K562 (cell line): ENCODE data around the gene ANKRD11. TPM values are rescaled to one million over a fixed set of nuclear protein-coding genes. Genes with fewer than 3 reads are reported as not detected.

ENCODE experiments used
- CAMTA2 ChIP-seq: fragments of 250-450 bp; sonication (Bioruptor Pico); conservative IDR thresholded peaks from 2 replicates; pipeline ENCODE4 v1.5.1; 2022
- CEBPG ChIP-seq, 3 experiments: fragments of 200-800 bp in 1 of 3; sonication (Bioruptor generic) in 1 of 3; sonication (generic) in 1 of 3; formaldehyde crosslinking in 1 of 3; IDR thresholded peaks in 2 of 3; conservative IDR thresholded peaks in 1 of 3; 2 replicates each; pipeline versions ENCODE4 v1.6.1 to v1.8.0; 2016 to 2022; ENCODE audit warnings: missing compliant biosample characterization in 2 of 3, missing genetic modification characterization in 2 of 3, mild to moderate bottlenecking in 1 of 3, missing genetic modification reagents in 1 of 3
- MTA2 ChIP-seq: fragments of 450-650 bp; IDR thresholded peaks from 2 replicates; pipeline ENCODE4 v1.6.1; 2016; ENCODE audit warnings: low read depth
- MYNN ChIP-seq, 2 experiments: sonication (generic); formaldehyde crosslinking in 1 of 2; IDR thresholded peaks; 2 replicates each; pipeline versions ENCODE4 v1.5.0 to v1.6.1; 2016 to 2020; ENCODE audit warnings: antibody characterized with exemption in 1 of 2, missing genetic modification reagents in 1 of 2
- PHB ChIP-seq: fragments of 250-450 bp; sonication (Bioruptor Pico); IDR thresholded peaks from 2 replicates; pipeline ENCODE4 v1.5.0; 2021
- RBBP5 ChIP-seq: fragments of 200-600 bp; sonication (generic); IDR thresholded peaks from 2 replicates; pipeline ENCODE4 v1.6.1; 2012; ENCODE audit warnings: borderline replicate concordance, mild to moderate bottlenecking, low read length, control low read depth, inconsistent platforms; ENCODE audit not compliant: insufficient read depth, poor library complexity, severe bottlenecking
- SIRT6 ChIP-seq: IDR thresholded peaks from one replicate; pipeline ENCODE4 v1.6.1; 2012; ENCODE audit warnings: low read depth, mild to moderate bottlenecking, control low read depth, inconsistent platforms, low read length, moderate library complexity
- polyA plus RNA-seq, 8 experiments: library from polyadenylated mRNA; depleted of rRNA in 4 of 8; stranded (reverse) in 5 of 8; unstranded in 3 of 8; fragments of >200 nt; fragmentation: Nextera tagmentation in 2 of 8; fragmentation: Illumina TruSeq in 1 of 8; extraction: Ambion mirVana in 2 of 8; extraction: Trizol in 1 of 8; gene quantifications; 2 replicates each; pipeline versions ENCODE4 v1.2.1 to v1.2.3, GENCODE V29; 2011 to 2014; ENCODE audit warnings: inconsistent platforms in 1 of 8, missing spikeins in 1 of 8
- total RNA-seq, 7 experiments: library from RNA; depleted of rRNA in 6 of 7; stranded (reverse); fragments of >200 nt in 6 of 7; fragmentation: Illumina TruSeq in 2 of 7; extraction: Trizol in 2 of 7; gene quantifications; 2 replicates each; pipeline versions ENCODE4 v1.2.1 to v1.2.3, GENCODE V29; 2011 to 2021; ENCODE audit warnings: low replicate concordance in 1 of 7
- TF ChIP-seq, protein P1 (sequence below), 2 experiments: fragments of 200-800 bp in 1 of 2; sonication (Bioruptor generic) in 1 of 2; sonication (generic) in 1 of 2; formaldehyde crosslinking in 1 of 2; IDR thresholded peaks in 1 of 2; conservative IDR thresholded peaks in 1 of 2; 2 replicates each; pipeline versions ENCODE4 v1.5.0 to v1.6.1; 2016 to 2020; ENCODE audit warnings: missing compliant biosample characterization in 1 of 2, missing genetic modification characterization in 1 of 2, missing genetic modification reagents in 1 of 2
- TF ChIP-seq, protein P2 (sequence below), 2 experiments: IDR thresholded peaks; 2 replicates each; pipeline ENCODE4 v1.6.1; 2011; ENCODE audit warnings: borderline replicate concordance in 1 of 2, control low read depth in 1 of 2, low read depth in 1 of 2, low read length in 1 of 2, mild to moderate bottlenecking in 1 of 2, mixed read lengths in 1 of 2, moderate library complexity in 1 of 2; ENCODE audit not compliant: insufficient read depth in 1 of 2, insufficient read length in 1 of 2, poor library complexity in 1 of 2, severe bottlenecking in 1 of 2; ENCODE audit errors: extremely low read depth in 1 of 2
- TF ChIP-seq, protein P3 (sequence below): fragments of 250-450 bp; sonication (Bioruptor Pico); IDR thresholded peaks from 2 replicates; pipeline ENCODE4 v1.8.0; 2022; ENCODE audit warnings: moderate library complexity, mild to moderate bottlenecking, inconsistent platforms
- TF ChIP-seq, protein P4 (sequence below): fragments of 200-800 bp; sonication (Bioruptor generic); IDR thresholded peaks from 2 replicates; pipeline ENCODE4 v1.6.1; 2017; ENCODE audit warnings: missing genetic modification characterization, missing compliant biosample characterization
- TF ChIP-seq, protein P5 (sequence below): sonication (generic); formaldehyde crosslinking; IDR thresholded peaks from 2 replicates; pipeline ENCODE4 v1.8.0; 2023; ENCODE audit warnings: mild to moderate bottlenecking, missing genetic modification reagents
- TF ChIP-seq, protein P6 (sequence below), 2 experiments: fragments of 450-650 bp; IDR thresholded peaks; 2 replicates each; pipeline ENCODE4 v1.6.1; 2018; ENCODE audit warnings: mild to moderate bottlenecking in 2 of 2, low read depth in 1 of 2; ENCODE audit not compliant: partially characterized antibody in 2 of 2

Gene ANKRD11
- total and polyA plus RNA-seq, 9 of the 15 experiments (the other 6 are each of a cell fraction or from before 2014, with no cell fraction given) = 4.7 to 126 (median 31.7) TPM

DNA sequence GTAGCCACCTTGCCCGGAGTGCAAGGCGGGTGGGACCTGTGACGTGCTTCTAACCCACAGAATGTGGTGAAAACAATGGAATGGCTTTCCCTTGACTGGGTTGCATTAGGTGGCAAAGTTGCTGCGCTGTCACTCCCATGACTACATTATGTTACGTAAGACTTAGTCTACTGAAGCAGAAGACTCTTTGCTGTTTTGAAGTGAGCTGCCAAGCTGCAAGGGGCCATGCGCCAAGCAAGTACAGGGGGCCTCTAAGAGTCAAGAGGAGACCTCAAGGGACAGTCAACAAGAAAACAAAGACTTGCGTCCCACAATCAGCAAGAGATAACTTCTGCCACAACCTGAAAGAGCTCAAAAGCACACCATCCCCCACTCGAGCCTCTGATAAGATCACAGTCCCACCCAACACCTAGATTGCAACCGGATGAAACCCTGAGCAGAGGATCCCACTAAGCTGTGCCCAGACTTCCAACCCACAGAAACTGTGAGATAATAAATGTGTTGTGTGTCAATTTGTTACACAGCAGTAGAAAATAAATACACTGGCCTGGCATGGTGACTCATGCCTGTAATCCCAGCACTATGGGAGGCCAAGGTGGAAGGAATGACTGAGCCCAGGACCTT lies 16.5 kb downstream of the ANKRD11 start (continued):
- TF ChIP-seq, protein P1, sequence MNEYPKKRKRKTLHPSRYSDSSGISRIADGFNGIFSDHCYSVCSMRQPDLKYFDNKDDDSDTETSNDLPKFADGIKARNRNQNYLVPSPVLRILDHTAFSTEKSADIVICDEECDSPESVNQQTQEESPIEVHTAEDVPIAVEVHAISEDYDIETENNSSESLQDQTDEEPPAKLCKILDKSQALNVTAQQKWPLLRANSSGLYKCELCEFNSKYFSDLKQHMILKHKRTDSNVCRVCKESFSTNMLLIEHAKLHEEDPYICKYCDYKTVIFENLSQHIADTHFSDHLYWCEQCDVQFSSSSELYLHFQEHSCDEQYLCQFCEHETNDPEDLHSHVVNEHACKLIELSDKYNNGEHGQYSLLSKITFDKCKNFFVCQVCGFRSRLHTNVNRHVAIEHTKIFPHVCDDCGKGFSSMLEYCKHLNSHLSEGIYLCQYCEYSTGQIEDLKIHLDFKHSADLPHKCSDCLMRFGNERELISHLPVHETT (CRISPR knock-in tag; conservative IDR thresholded peaks at IDR 0.05 in 1 of 2, IDR thresholded peaks at IDR 0.05 in 1 of 2) = no peak
- TF ChIP-seq SIRT6 = no peak
- TF ChIP-seq, protein P2, sequence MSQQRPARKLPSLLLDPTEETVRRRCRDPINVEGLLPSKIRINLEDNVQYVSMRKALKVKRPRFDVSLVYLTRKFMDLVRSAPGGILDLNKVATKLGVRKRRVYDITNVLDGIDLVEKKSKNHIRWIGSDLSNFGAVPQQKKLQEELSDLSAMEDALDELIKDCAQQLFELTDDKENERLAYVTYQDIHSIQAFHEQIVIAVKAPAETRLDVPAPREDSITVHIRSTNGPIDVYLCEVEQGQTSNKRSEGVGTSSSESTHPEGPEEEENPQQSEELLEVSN (IDR thresholded peaks at IDR 0.05; ENCODE audit: borderline replicate concordance in 1 of 2, extremely low read depth in 1 of 2, insufficient read depth in 1 of 2, insufficient read length in 1 of 2, low read depth in 1 of 2, low read length in 1 of 2, poor library complexity in 1 of 2, severe bottlenecking in 1 of 2) = no peak
- TF ChIP-seq, protein P3, sequence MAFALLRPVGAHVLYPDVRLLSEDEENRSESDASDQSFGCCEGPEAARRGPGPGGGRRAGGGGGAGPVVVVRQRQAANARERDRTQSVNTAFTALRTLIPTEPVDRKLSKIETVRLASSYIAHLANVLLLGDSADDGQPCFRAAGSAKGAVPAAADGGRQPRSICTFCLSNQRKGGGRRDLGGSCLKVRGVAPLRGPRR (CRISPR knock-in tag) = no peak
- TF ChIP-seq MTA2 = no peak
- no peak for TF ChIP-seq CAMTA2 (CRISPR knock-in tag)
- no peak for TF ChIP-seq MYNN (IDR thresholded peaks at IDR 0.05)
- TF ChIP-seq MYNN (CRISPR knock-in tag; IDR thresholded peaks at IDR 0.05) = no peak
- no peak; the same call in 1 of the 2 replicates for TF ChIP-seq CEBPG (CRISPR knock-in tag; IDR thresholded peaks at IDR 0.05)
- TF ChIP-seq CEBPG (tag; conservative IDR thresholded peaks at IDR 0.05 in 1 of 2, IDR thresholded peaks at IDR 0.05 in 1 of 2) = peak; percentile 77 to 81
- TF ChIP-seq RBBP5 = no peak
- TF ChIP-seq, protein P4, sequence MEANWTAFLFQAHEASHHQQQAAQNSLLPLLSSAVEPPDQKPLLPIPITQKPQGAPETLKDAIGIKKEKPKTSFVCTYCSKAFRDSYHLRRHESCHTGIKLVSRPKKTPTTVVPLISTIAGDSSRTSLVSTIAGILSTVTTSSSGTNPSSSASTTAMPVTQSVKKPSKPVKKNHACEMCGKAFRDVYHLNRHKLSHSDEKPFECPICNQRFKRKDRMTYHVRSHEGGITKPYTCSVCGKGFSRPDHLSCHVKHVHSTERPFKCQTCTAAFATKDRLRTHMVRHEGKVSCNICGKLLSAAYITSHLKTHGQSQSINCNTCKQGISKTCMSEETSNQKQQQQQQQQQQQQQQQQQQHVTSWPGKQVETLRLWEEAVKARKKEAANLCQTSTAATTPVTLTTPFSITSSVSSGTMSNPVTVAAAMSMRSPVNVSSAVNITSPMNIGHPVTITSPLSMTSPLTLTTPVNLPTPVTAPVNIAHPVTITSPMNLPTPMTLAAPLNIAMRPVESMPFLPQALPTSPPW (CRISPR knock-in tag) = peak; percentile 27; the same call in 1 of the 2 replicates
- TF ChIP-seq PHB (CRISPR knock-in tag) = no peak
- TF ChIP-seq, protein P5, sequence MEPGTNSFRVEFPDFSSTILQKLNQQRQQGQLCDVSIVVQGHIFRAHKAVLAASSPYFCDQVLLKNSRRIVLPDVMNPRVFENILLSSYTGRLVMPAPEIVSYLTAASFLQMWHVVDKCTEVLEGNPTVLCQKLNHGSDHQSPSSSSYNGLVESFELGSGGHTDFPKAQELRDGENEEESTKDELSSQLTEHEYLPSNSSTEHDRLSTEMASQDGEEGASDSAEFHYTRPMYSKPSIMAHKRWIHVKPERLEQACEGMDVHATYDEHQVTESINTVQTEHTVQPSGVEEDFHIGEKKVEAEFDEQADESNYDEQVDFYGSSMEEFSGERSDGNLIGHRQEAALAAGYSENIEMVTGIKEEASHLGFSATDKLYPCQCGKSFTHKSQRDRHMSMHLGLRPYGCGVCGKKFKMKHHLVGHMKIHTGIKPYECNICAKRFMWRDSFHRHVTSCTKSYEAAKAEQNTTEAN = no peak
- TF ChIP-seq, protein P6, sequence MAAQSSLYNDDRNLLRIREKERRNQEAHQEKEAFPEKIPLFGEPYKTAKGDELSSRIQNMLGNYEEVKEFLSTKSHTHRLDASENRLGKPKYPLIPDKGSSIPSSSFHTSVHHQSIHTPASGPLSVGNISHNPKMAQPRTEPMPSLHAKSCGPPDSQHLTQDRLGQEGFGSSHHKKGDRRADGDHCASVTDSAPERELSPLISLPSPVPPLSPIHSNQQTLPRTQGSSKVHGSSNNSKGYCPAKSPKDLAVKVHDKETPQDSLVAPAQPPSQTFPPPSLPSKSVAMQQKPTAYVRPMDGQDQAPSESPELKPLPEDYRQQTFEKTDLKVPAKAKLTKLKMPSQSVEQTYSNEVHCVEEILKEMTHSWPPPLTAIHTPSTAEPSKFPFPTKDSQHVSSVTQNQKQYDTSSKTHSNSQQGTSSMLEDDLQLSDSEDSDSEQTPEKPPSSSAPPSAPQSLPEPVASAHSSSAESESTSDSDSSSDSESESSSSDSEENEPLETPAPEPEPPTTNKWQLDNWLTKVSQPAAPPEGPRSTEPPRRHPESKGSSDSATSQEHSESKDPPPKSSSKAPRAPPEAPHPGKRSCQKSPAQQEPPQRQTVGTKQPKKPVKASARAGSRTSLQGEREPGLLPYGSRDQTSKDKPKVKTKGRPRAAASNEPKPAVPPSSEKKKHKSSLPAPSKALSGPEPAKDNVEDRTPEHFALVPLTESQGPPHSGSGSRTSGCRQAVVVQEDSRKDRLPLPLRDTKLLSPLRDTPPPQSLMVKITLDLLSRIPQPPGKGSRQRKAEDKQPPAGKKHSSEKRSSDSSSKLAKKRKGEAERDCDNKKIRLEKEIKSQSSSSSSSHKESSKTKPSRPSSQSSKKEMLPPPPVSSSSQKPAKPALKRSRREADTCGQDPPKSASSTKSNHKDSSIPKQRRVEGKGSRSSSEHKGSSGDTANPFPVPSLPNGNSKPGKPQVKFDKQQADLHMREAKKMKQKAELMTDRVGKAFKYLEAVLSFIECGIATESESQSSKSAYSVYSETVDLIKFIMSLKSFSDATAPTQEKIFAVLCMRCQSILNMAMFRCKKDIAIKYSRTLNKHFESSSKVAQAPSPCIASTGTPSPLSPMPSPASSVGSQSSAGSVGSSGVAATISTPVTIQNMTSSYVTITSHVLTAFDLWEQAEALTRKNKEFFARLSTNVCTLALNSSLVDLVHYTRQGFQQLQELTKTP (IDR thresholded peaks at IDR 0.05; ENCODE audit: low read depth in 1 of 2, partially characterized antibody in 2 of 2) = no peak
